ENCODE results near the gene SPATA6. TPM values are rescaled to one million over a fixed set of nuclear protein-coding genes. Genes with fewer than 3 reads are reported as not detected.
"Not testable (repeated sequence)": the region's sequence is repeated elsewhere in the genome, so short reads cannot be mapped to it uniquely, and the experiment has no call there.

The SPATA6 gene
- 10 to 100 TPM; 15.7 to 26.9 (median 15.8) TPM for total RNA-seq
- long read RNA-seq, donor 1, full-length matches to known transcripts = 8 of 17 reads
- long read RNA-seq, donor 1, partial matches to known transcripts = 1 of 17 reads
- long read RNA-seq, donor 1, other reads (novel, unspliced or antisense) = 8 of 17 reads
- long read RNA-seq, donor 2, partial matches to known transcripts = 3 of 5 reads
- long read RNA-seq, donor 2, other reads (novel, unspliced or antisense) = 2 of 5 reads

DNA sequence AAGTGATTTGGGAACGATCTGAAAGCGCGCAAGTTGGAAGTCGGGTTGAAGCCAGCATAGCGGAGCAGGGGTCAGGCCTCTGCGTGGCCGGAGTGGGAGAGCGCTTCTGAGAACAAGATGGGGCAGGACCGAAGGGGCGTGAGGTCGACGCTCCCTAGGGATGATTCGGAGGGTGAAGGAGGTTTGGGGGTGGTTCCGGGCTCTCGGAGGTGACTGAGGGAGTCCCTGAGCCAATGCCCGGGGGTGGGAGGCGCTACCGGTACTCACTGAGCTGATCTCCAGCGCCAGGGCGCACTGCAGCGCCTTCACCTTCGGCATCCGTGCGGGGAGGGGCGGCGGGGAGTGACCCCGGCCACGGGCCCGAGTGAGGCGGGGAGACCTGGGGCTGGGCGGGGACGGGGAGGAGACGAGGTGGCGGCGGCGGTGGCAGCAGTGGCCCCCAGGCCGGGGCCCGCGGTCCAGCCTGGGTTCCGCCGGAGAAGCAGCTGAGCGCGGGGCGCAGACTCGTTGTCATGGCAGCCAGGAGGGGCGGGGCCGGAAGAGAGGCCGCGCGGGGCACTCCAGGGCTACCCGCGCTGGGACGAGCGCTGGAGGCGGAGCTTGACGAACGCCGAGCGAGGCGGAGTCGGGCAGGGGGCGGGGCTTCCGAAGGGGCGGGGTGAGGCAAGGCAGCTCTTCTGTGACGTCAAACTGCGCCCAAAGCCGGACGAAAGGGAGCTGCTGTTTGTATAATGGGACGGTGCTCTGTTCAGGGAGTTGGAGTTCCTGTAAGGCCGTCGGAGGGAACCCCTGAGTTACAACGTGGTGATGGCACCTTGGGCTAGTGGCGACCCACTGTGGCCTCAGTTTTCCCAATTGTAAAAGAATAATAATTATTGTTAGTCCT lies at the start of gene SPATA6:
TSS of gene SPATA6 (minus strand) at position 514 of the 886 bp plus-strand sequence. CDS start at position 318, 196 bp downstream.
- Histone ChIP-seq H3K36me3 (ENCODE audit: low read depth) (no peaks in the 10 kb centered on the region), H3K9me3 (peaks cover 2% of the 10 kb centered on the region), H3K4me1 (ENCODE audit: low read depth) (peaks cover 17% of the 10 kb centered on the region), H3K4me3 (peak within 1 kb of the TSS; percentile 47)
- DNase-seq (peak; percentile 98 to 99 (median 99)), ATAC-seq (peak; percentile 98)
- intact Hi-C loops (cut with DNase I, micrococcal nuclease) = no loop called here
- TF ChIP-seq, protein P1, sequence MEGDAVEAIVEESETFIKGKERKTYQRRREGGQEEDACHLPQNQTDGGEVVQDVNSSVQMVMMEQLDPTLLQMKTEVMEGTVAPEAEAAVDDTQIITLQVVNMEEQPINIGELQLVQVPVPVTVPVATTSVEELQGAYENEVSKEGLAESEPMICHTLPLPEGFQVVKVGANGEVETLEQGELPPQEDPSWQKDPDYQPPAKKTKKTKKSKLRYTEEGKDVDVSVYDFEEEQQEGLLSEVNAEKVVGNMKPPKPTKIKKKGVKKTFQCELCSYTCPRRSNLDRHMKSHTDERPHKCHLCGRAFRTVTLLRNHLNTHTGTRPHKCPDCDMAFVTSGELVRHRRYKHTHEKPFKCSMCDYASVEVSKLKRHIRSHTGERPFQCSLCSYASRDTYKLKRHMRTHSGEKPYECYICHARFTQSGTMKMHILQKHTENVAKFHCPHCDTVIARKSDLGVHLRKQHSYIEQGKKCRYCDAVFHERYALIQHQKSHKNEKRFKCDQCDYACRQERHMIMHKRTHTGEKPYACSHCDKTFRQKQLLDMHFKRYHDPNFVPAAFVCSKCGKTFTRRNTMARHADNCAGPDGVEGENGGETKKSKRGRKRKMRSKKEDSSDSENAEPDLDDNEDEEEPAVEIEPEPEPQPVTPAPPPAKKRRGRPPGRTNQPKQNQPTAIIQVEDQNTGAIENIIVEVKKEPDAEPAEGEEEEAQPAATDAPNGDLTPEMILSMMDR (IDR thresholded peaks at IDR 0.05) = no peak

DNA sequence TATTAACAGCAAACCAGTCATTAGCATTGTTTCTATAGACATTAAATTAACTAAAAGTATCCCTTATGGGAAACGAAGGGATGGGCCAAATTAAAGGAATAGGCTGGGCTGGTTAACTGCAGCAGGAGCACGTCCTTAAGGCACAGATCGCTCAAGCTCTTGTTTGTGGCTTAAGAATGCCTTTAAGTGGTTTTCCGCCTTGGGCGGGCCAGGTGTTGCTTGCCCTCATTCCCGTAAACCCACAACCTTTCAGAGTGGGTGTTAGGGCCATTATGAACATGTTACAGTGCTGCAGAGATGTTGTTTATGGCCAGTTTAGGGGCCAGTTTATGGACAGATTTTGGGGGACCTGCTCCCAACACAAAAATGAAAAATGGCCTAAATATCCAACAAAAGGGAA lies 47.9 kb upstream of the SPATA6 start:
- DNase-seq; H3K36me3 ChIP-seq (ENCODE audit: low read depth); H3K9me3 ChIP-seq; H3K4me3 ChIP-seq; H3K4me1 ChIP-seq (ENCODE audit: low read depth); intact Hi-C loops (cut with DNase I, micrococcal nuclease); ATAC-seq: not testable (repeated sequence)

DNA sequence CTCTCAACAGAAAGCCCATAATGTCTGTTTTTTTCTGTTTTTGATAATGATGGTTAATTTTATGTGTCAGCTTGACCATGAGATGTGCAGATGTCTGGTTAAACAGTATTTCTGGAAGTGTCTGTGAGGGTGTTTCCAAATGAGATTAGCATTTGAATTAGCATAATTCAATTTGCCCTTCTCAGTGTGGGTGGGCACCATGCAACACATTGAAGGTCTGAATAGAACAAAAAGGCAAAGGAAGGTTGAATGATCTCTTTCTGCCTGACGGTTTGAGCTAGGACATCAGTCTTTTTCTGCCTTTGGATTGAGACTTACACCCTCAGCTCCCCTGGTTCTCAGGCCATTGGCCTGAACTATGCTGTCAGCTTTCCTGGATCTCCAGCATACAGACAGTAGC lies 34.9 kb upstream of the SPATA6 start:
- TF ChIP-seq, protein P1 (IDR thresholded peaks at IDR 0.05) = no peak
- intact Hi-C loops (cut with DNase I, micrococcal nuclease) = no loop called here
- ATAC-seq (no peak), DNase-seq (no peak)
- H3K4me1 ChIP-seq (ENCODE audit: low read depth) = no peaks in the 10 kb centered on the region
- no peaks in the 10 kb centered on the region for H3K36me3 ChIP-seq (ENCODE audit: low read depth)
- H3K4me3 ChIP-seq = no peak overlapping the region
- H3K9me3 ChIP-seq = no peaks in the 10 kb centered on the region

DNA sequence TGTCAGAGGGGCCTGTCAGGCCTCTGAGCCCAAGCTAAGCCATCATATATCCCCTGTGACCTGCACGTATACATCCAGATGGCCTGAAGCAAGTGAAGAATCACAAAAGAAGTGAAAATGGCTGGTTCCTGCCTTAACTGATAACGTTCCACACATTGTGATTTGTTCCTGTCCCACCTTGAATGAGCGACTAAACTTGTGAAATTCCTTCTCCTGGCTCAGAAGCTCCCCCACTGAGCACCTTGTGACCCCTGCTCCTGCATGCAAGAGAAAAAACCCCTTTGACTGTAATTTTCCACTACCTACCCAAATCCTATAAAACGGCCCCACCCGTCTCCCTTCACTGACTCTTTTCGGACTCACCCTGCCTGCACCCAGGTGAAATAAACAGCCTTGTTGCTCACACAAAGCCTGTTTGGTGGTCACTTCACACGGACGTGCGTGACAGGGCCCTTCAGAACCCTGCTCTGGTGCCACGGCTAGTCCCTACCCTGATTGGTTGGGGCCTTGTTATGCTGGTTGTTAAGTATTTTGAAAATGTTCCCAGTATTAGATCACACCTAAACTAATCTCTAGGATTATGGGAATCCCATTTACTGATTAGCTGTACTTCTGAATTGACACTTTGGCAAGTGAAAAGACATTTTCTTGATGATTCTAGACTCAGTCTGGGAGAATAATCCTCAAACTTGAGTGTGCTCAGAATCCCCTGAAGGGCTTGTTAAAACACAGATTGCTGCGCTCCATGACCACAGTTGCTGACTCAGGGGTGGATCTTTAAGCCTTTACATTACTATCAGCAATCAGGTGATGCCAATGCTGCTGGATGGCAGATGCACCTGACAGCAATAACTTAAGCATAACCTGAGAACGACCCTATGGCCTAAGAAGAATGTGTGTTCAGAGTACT lies 28.8 kb upstream of the SPATA6 start:
- TF ChIP-seq, protein P1 (IDR thresholded peaks at IDR 0.05) = no peak
- no peak overlapping the region for H3K4me3 ChIP-seq
- ATAC-seq (no peak), DNase-seq (no peak)
- intact Hi-C loops (cut with DNase I, micrococcal nuclease) = no loop called here
- H3K36me3 ChIP-seq (ENCODE audit: low read depth) = no peaks in the 10 kb centered on the region
- no peaks in the 10 kb centered on the region for H3K9me3 ChIP-seq
- peaks cover 3% of the 10 kb centered on the region for H3K4me1 ChIP-seq (ENCODE audit: low read depth)

DNA sequence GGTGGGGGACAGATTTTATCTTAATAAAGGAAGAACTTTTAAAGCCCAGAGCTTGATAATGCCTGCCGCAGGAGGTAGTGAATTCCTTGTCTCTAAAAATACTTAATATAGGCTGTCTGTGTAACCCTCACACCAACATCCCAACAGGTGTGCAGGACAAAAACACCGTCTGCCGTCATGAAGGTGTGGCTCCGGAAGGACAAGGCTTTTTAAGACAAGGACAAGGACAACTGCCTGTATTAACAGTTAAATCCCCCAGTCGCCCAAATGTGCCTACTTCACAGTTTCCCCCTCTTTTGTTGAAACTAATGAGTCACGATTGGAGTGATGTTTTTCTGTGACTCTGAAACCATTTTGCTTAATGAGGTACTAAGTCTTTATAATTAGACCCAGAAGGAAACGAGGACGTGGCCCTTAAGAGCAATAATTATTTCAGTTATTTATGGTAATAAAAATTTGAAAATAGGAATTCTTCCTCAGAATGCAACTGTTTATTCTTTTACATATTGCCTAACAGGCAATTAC lies 27.3 kb upstream of the SPATA6 start:
- intact Hi-C loops (cut with DNase I, micrococcal nuclease) = no loop called here

More for the DNA sequence above, 27.3 kb upstream of the SPATA6 start:
- TF ChIP-seq, protein P1 (IDR thresholded peaks at IDR 0.05) = no peak
- Histone ChIP-seq H3K4me3 (no peak overlapping the region), H3K4me1 (ENCODE audit: low read depth) (peaks cover 7% of the 10 kb centered on the region), H3K9me3 (no peaks in the 10 kb centered on the region), H3K36me3 (ENCODE audit: low read depth) (no peaks in the 10 kb centered on the region)
- ATAC-seq (no peak), DNase-seq (no peak)
